GM21381 (cell line): ENCODE data around the gene RAC2.

Experiments used
- ATAC-seq: cut with Tn5 transposase; IDR thresholded peaks from one replicate; pipeline ENCODE4 v1.9.1; 2021; ENCODE audit warnings: mild to moderate bottlenecking, moderate library complexity; ENCODE audit not compliant: unreplicated experiment

RAC2 gene

DNA sequence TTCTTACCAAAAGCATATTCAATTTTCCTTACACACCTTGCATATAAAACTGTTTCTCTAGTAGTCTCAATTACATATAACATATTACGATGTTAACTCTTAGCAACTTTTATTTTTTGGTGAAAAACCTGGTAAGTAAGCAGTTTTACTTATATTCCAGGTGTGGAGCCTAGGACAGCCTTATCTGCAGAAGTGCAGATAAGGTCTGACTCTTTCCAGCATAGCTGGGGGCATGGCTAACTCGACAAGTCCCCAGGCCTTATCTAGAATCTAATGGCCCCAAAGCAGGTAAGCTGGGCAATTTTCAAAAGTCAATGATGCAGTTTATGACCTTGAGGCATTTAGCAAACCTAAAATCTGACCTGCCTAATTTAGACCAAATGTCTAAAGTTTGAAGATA lies 51.9 kb downstream of the RAC2 start:
- no peak for ATAC-seq

- no peak for ATAC-seq
Measured at GRCh38 chr22:37190262-37190780, 53.7 kb downstream of the RAC2 start.

- no peak for ATAC-seq
Measured at GRCh38 chr22:37188901-37189466, 55.1 kb downstream of the RAC2 start.

GRCh38 chr22:37187891-37188761 lies 55.9 kb downstream of the RAC2 start, which contains the start of gene C1QTNF6:
TSS of gene C1QTNF6 (minus strand) at chr22:37188247. CDS start at chr22:37188213, 34 bp downstream.
- no peak for ATAC-seq

GRCh38 chr22:37187552-37187890 lies 56.5 kb downstream of the RAC2 start:
- ATAC-seq = no peak

GRCh38 chr22:37186997-37187522 lies 57.0 kb downstream of the RAC2 start:
- no peak for ATAC-seq

- ATAC-seq = no peak
Measured at GRCh38 chr22:37186228-37186996, 57.7 kb downstream of the RAC2 start.

GRCh38 chr22:37185646-37186227 lies 58.3 kb downstream of the RAC2 start:
- ATAC-seq = no peak

- ATAC-seq = no peak
Measured at GRCh38 chr22:37184816-37185541, 59.1 kb downstream of the RAC2 start.

- ATAC-seq = no peak
Measured at GRCh38 chr22:37184380-37184755, 59.7 kb downstream of the RAC2 start.

- no peak for ATAC-seq
Measured at GRCh38 chr22:37183432-37184379, 60.4 kb downstream of the RAC2 start.

- no peak for ATAC-seq
Measured at GRCh38 chr22:37182949-37183245, 61.2 kb downstream of the RAC2 start.

GRCh38 chr22:37182101-37182948 lies 61.7 kb downstream of the RAC2 start:
- ATAC-seq = no peak

- no peak for ATAC-seq
Measured at GRCh38 chr22:37181681-37182080, 62.4 kb downstream of the RAC2 start.

DNA sequence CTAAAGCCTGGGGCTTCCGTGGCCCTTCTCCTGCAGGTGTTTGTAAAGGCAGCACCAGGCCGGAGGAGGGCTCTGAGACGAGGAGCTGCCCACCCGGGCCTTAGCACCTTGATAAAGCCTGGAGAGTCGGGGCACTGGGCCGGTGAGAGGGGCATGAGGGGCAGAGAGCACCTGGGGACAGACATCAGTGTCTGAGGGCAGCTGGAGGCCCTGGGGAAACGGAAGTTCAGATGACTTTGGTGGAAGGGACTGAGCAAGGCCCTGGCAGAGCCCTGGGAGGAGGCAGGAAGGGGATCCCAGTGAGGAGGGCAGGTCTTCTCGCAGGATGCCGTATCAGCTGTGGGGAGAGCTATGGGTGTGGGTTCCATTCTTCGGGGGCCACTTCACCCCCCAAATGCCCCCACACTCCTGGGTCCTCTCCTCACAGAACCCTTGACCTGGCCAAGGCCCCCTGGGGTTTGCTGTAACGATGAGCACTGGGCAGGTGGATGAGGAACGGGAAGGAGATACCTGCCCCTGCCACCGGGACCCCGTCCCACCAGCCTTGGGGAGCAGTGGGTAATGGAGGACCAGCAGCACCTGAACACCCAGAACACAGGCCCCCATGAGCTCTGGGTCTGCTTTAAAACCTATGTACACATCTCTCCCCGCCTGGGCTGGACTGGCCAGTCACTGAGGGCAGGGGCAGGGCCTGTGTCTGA lies 63.4 kb downstream of the RAC2 start:
- no peak for ATAC-seq

DNA sequence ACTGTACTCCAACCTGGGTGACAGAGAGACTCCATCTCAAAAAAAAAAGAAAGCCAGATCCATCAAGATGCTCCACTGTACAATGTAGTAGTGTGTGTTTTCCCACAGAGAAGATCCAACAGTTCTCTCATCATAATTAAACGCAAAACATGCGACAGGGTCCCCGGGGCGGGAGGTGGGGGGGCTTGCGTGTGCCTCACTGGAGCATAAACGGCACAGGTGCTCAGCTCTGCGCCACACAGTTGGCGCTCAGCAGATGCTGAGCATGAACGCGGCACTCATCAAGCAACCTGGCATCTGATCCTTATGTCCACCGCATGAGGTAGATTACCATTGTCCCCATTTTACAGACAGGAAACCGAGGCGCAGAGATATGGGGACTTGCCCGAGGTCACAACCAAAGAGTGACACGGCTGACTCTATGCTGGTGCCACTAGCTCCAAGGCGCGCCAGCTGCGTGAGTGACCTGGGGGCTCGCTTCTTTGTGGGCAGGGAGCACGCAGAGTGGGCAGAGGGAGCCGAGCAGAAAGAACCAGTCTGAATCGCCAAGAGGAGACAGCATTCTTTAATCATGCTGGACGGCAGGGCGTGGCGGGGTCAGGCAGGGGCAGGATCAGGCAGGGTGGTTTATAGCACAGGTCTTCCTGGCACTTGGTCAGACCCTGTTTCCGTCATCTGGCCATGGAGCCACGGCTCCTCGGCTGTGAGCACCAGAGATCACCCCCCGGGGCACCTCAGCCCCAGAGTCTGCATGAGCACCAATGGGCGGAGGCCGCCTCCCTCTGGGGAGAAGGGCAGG lies 64.2 kb downstream of the RAC2 start:
- no peak for ATAC-seq

DNA sequence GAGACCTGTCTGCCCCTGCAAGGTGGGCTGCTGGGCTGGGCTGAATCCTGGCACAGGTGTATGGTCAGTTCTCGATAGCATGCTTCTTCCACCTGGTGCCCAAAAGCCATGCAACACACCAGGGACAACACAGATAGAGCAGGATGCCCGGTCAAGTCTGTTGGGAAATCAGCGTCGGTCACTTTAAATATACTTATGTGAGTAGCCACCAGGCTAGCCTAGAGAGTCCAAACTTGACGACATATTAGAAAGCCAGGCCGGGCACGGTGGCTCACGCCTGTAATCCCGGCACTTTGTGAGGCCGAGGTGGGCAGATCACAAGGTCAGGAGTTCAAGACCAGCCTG lies 65.0 kb downstream of the RAC2 start:
- no peak for ATAC-seq
